Measurements from ENCODE around the gene HSD11B2.

GRCh38 chr16:67462279-67462655, 31.3 kb downstream of the HSD11B2 start:
- TF ChIP-seq EZH2phosphoT487 (IDR thresholded peaks at IDR 0.05; ENCODE audit: borderline replicate concordance, low read length) (no peak), CTCF (IDR thresholded peaks at IDR 0.05; ENCODE audit: low read depth, low read length, poor library complexity, severe bottlenecking) (no peak)

Measured in DOHH2 (cell line).